ENCODE results near the gene BANF2. TPM values are rescaled to one million over a fixed set of nuclear protein-coding genes. Genes with fewer than 3 reads are reported as not detected.
A peak's percentile ranks its signal among the peaks of the same experiment; 100 is the strongest.

The BANF2 gene
- total RNA-seq, 1 experiment from 2014 or later = not detected

DNA sequence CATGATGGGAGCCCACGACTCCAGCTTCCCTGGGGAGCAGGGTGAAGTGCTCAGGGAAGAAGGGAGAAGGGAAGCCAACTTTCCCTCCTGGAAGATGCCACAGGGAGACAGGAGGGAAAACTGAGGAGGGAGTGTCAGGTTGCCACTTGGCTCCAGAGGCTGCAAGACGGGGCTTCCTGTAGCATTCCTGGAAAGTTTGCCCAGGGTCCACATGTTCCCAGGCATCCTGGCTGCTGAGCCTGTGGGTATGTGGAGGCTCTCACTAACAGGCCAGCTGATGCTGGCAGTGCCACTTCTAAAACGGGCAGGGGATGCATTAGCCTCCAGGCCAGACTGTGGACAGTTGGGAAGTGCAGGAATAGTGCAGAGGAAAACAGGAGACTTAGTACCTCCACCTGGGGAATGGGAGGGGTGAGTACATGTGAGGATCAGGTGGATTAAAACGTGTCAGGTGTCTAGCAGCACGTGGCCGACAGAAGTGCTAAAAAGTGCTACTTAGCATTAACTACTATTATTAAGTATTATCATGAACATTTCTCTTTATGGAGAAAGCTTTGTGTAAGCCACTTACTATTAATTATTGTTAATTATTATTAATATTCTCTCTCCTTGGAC lies 33.2 kb downstream of the BANF2 start:
- DNase-seq (ENCODE audit: low read depth) = no peak

DNA sequence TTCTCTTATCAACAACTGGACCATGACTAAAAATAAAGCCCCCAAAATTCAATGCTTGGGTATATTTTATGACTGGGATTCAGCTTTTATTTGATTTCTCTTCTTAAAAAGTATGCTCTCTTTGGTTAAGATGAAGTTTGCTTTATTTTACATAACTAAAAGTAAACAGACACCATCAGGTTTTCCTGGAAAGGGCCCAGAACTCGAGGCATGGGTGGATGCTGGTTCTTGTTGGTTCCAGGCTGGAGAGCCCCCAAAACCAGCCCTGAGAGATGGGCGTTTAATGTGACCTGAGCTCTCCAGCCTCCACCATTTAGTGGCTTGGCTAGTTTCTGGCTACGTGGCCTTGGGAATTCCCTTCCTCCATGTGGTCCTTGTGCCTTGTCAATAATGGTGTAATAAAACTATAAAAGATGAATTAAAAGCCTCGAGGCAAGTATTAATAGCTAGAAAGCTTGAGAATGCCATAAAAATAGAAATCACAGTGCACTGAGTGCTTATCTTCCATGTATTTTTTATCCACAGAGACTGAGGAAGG lies 34.1 kb downstream of the BANF2 start:
- DNase-seq (ENCODE audit: low read depth) = no peak

DNA sequence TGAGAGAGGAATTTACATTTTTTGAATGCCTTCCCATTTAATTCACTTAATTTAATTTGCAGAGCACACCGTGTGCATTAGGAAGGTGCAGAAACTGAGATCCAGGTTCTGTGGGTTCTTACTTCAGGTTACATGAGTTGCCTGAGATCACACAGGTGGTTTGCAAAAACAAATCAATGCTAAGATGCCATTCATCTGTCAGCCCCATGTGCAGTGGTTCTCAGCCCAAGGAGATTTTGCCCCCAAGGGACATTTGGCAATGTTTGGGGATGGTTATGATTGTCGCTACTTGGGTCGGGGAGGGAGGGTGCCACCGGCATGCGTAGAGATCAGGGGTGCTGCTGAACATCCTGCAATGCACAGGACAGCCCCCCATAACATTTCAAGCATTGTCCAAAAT lies 34.6 kb downstream of the BANF2 start:
- no peak for DNase-seq (ENCODE audit: low read depth)

GRCh38 chr20:17735206-17735804 lies 35.5 kb downstream of the BANF2 start:
- peak; percentile 79 for DNase-seq (ENCODE audit: low read depth)

GRCh38 chr20:17735959-17736621 lies 36.3 kb downstream of the BANF2 start:
- DNase-seq (ENCODE audit: low read depth) = peak; percentile 39

DNA sequence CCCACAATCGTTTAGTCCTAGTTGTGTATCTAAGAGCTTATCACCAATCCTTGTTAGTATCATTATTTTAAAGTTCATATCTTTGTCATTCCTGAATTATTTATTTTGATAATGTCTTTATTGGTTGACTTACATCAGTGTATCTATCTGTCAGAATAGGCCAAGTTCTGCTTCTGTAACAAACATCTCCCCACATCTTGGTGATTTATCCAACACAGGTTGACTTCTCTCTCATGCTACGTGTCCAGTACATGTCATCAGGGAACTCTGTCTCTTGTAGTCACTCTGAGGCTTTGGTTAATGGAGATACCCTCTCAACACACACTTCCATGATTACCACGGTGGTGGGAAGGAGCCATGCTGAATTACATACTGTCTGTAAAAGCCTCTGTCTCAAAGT lies 38.4 kb downstream of the BANF2 start:
- no peak for DNase-seq (ENCODE audit: low read depth)

DNA sequence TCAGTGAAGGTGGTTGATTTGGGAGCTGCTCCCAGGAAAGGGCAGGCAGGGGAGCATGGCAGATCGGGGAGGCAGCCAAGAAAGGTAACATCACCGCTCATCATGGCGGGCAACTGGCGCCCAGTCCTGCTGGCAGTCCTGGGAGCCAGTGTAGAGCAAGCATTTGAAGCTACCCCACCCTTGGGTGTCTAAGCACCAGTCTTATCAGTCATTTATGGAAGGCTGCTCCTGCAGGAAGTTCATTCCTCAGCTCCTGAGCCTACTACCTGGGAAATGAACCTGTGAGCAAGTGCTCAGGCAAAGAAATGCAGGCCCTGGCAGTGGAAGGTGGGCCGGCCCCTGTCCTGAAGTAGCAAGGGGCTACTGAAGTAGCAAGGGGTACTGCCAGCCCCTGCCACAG lies 41.5 kb downstream of the BANF2 start:
- DNase-seq (ENCODE audit: low read depth) = no peak

DNA sequence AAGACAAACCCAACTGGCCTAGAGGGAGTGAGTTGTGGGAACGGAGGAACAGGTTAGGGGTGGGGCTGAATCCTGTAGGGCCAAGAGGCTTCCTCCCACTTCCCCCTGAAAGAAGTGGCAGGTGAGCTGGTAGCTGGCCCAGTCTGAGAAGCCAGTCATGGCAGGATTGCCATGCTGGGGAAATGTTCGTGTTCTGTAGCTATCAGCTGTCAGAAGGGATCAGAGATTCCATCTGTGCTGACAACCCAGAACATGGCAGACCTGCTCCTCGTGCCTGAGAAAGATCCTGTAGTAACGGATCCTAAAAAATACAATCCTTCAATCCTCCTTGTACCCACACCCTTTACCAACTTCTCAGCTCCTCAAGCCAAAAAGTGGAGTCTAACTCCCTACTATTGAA lies 43.0 kb downstream of the BANF2 start:
- DNase-seq (ENCODE audit: low read depth) = peak; percentile 31

- no peak for DNase-seq (ENCODE audit: low read depth)
Observed at GRCh38 chr20:17743677-17744076, 43.9 kb downstream of the BANF2 start.

DNA sequence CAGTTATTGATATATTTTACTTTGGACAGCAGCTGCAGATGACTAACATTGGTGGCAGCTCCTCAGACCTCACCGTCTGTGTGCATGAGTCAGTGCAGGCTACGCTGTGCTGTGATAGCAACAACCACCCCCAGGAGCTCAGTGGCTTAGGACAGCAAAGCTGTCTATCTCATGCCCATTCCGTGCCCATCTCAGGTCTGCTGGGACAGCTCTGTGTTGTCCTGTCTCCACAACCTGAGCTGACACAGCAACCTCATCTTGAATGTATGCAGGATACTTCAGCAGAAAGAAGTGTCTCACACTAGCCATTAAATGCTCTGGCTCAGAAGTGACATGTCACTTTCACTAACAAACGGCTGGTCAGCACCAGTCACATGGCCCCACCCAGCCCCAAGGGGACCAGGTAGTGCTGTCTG lies 47.7 kb downstream of the BANF2 start:
- DNase-seq (ENCODE audit: low read depth) = peak; percentile 97

GRCh38 chr20:17748279-17748678 lies 48.5 kb downstream of the BANF2 start:
- no peak for DNase-seq (ENCODE audit: low read depth)

DNA sequence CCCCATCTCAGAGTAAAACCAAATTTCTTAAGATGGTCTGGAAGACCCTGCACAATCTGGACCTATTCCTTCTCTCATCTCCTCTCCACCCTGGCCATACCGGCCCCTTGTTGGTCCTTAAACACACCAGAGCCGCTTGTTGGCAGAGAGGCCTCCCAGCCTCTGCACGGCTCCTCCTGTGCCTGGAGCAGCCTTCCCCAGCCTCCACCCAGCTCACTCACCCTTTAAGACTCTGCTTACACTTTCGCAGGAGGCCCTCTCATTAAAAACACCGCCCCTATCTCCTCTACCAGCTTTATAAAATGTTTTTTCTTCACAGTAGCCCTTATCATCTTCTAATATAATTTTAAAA lies 49.8 kb downstream of the BANF2 start:
- DNase-seq (ENCODE audit: low read depth) = no peak

- DNase-seq (ENCODE audit: low read depth) = peak; percentile 80
Observed at GRCh38 chr20:17749978-17750721, 50.4 kb downstream of the BANF2 start.

- DNase-seq (ENCODE audit: low read depth) = no peak
Observed at GRCh38 chr20:17750722-17751045, 50.9 kb downstream of the BANF2 start.

- no peak for DNase-seq (ENCODE audit: low read depth)
Observed at GRCh38 chr20:17751640-17752039, 51.9 kb downstream of the BANF2 start.

GRCh38 chr20:17752459-17752858 lies 52.7 kb downstream of the BANF2 start:
- no peak for DNase-seq (ENCODE audit: low read depth)

DNA sequence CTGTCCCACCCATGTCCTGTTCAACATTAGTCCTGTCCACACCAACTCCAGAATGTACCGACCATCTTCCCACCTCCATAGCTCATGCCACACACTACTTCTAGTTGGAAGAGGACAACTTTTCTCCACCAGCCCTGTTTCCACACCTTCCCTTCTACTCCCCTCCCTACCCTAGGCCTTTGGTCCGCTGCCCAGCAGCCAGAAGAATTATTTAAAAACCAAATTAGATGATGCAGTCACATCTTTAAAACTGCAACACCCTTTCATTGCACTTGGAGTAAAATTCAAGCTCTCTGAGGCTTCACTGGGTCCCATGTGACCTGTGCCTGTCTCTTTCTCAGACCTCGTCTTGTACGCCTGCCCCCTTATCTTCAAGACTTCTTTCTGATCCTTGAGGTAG lies 53.8 kb downstream of the BANF2 start:
- no peak for DNase-seq (ENCODE audit: low read depth)

- no peak for DNase-seq (ENCODE audit: low read depth)
Observed at GRCh38 chr20:17756529-17756928, 56.8 kb downstream of the BANF2 start.

DNA sequence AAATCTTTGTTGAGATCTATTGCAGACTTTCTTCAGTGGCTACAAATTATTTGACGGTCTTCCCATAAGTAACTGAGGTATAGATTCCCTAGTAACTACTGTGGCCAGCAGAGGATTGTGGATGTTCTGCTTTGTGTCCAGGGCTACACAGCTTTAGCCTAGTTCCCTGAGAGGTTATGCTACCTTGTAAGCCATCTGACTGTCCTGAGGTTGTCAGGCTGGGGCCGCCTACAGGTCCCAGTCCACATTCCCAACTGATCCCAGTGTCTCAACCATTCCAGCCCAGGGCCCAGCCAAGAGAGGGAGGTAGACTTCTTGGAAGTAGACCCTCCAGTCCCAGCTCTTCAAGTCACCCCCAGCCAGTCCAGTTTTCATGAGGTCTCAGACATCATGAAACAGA lies 57.7 kb downstream of the BANF2 start:
- DNase-seq (ENCODE audit: low read depth) = no peak

- no peak for DNase-seq (ENCODE audit: low read depth)
Observed at GRCh38 chr20:17758010-17758409, 58.2 kb downstream of the BANF2 start.

GRCh38 chr20:17758512-17758911 lies 58.7 kb downstream of the BANF2 start:
- DNase-seq (ENCODE audit: low read depth) = no peak

DNA sequence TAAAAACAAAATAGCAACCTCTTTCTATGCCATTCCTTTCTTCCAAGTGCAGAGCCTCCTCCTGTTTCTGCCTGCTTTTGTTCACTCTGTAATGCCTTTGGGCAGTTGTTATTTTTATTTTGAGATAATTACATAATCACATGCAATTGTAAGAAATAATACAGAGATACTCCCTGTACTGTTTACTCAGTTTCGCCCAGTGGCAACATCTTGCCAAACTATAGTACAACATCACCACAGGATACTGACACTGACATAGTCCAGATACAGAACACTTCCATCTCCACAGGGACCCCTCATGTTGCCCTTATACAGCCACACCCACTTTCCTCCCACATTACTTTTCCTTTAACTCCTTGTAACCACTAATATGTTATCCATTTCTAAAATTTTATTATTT lies 59.7 kb downstream of the BANF2 start:
- DNase-seq (ENCODE audit: low read depth) = no peak

DNA sequence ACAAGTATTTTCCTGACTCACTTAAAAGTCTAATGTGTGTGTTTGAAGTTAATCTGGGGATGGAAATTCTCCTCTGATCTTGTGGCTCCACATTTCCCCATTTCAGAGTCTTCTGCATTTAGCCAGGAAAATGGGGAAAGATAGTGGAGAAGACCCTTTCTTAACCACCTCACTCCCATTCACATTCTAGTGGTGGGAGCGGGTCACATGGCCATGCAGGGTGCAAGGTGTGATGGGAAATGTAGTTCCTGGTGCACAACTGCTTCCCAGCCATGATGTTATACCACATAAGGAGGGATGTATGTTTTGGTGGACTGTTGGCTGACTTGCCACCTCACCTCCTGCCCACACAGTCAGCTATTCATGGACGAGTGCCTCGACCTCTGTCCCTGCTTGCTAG lies 61.8 kb downstream of the BANF2 start:
- DNase-seq (ENCODE audit: low read depth) = no peak
